ENCODE measurements around the gene LTBP1.

DNA sequence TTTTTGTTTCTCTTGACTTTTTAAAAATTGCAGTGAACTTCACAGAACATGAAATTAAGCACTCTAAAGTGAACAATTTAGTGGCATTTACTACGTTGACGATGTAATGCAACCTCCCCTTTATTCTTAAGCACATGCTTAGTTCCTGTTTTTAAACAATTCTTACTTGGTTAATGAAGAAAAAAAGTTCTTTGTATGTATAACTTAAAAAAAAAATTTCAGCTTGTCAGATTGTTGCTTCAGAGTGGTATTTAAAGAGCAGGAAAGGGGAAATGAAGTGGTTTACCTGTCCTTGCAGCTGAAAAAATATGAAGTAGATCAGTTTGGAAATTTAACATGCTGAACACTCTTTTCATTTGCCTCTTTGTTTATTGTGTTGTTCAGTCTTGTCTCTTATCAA lies 434.0 kb downstream of the LTBP1 start:
- TF ChIP-seq, protein P1, sequence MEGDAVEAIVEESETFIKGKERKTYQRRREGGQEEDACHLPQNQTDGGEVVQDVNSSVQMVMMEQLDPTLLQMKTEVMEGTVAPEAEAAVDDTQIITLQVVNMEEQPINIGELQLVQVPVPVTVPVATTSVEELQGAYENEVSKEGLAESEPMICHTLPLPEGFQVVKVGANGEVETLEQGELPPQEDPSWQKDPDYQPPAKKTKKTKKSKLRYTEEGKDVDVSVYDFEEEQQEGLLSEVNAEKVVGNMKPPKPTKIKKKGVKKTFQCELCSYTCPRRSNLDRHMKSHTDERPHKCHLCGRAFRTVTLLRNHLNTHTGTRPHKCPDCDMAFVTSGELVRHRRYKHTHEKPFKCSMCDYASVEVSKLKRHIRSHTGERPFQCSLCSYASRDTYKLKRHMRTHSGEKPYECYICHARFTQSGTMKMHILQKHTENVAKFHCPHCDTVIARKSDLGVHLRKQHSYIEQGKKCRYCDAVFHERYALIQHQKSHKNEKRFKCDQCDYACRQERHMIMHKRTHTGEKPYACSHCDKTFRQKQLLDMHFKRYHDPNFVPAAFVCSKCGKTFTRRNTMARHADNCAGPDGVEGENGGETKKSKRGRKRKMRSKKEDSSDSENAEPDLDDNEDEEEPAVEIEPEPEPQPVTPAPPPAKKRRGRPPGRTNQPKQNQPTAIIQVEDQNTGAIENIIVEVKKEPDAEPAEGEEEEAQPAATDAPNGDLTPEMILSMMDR (conservative IDR thresholded peaks at IDR 0.05; ENCODE audit: low read depth, low read length) = no peak
- TF ChIP-seq EZH2 (IDR thresholded peaks at IDR 0.05; ENCODE audit: borderline replicate concordance, low read depth, low read length, poor library complexity, severe bottlenecking) = no peak
